ENCODE data around the gene JCHAIN. TPM values are rescaled to one million over a fixed set of nuclear protein-coding genes. Genes with fewer than 3 reads are reported as not detected.

Gene JCHAIN
- total and polyA plus RNA-seq, 2 of the 13 experiments (the other 11 are each of a cell fraction or from before 2014, with no cell fraction given), result not detected

- TF ChIP-seq TEAD3 (CRISPR knock-in tag; optimal IDR thresholded peaks at IDR 0.05; ENCODE audit: borderline replicate concordance), result no peak
- no peak for TF ChIP-seq BCL3 (CRISPR knock-in tag; IDR thresholded peaks at IDR 0.05)
- TF ChIP-seq ZMYM2 (CRISPR knock-in tag; IDR thresholded peaks at IDR 0.05), result no peak
- TF ChIP-seq ETV6 (CRISPR knock-in tag; conservative IDR thresholded peaks at IDR 0.05), result no peak
- TF ChIP-seq ZNF121 (CRISPR knock-in tag; IDR thresholded peaks at IDR 0.05), result no peak
- TF ChIP-seq ZNF572 (CRISPR knock-in tag; IDR thresholded peaks at IDR 0.05), result no peak
- no peak for TF ChIP-seq U2AF1 (optimal IDR thresholded peaks at IDR 0.05; ENCODE audit: low read depth, low read length)
- TF ChIP-seq ZC3H13 (CRISPR knock-in tag; IDR thresholded peaks at IDR 0.05), result no peak
- no peak for TF ChIP-seq EED (CRISPR knock-in tag; IDR thresholded peaks at IDR 0.05)
- TF ChIP-seq TFDP1 (CRISPR knock-in tag; IDR thresholded peaks at IDR 0.05; ENCODE audit: borderline replicate concordance), result peak; percentile 47; the same call in 1 of the 2 replicates
- no peak for TF ChIP-seq ZNF850 (CRISPR knock-in tag; conservative IDR thresholded peaks at IDR 0.05)
- TF ChIP-seq GABPB1 (CRISPR knock-in tag; IDR thresholded peaks at IDR 0.05), result no peak
- TF ChIP-seq ZBTB21 (CRISPR knock-in tag; IDR thresholded peaks at IDR 0.05), result no peak
- no peak for TF ChIP-seq ZNF766 (CRISPR knock-in tag; IDR thresholded peaks at IDR 0.05; ENCODE audit: borderline replicate concordance)
- no peak for TF ChIP-seq UBTF (CRISPR knock-in tag; IDR thresholded peaks at IDR 0.05)
- TF ChIP-seq ZKSCAN8 (CRISPR knock-in tag; IDR thresholded peaks at IDR 0.05; ENCODE audit: borderline replicate concordance), result peak; percentile 53; the same call in 1 of the 2 replicates
- TF ChIP-seq HOXA3 (CRISPR knock-in tag; IDR thresholded peaks at IDR 0.05), result peak; percentile 39; the same call in 1 of the 2 replicates
- TF ChIP-seq RXRB (CRISPR knock-in tag; IDR thresholded peaks at IDR 0.05; ENCODE audit: borderline replicate concordance), result peak; percentile 61; the same call in 1 of the 2 replicates
- TF ChIP-seq CBFB (CRISPR knock-in tag; IDR thresholded peaks at IDR 0.05), result no peak
- TF ChIP-seq ZNF432 (CRISPR knock-in tag; IDR thresholded peaks at IDR 0.05; ENCODE audit: borderline replicate concordance), result no peak
- TF ChIP-seq BORCS8-MEF2B (CRISPR knock-in tag; IDR thresholded peaks at IDR 0.05), result no peak
- no peak for TF ChIP-seq HOXA5 (CRISPR knock-in tag; IDR thresholded peaks at IDR 0.05)
- TF ChIP-seq MZF1 (CRISPR knock-in tag; IDR thresholded peaks at IDR 0.05; ENCODE audit: borderline replicate concordance), result no peak
- no peak for TF ChIP-seq NBN (conservative IDR thresholded peaks at IDR 0.05)
- peak; percentile 79 for TF ChIP-seq FOSL2 (CRISPR knock-in tag; IDR thresholded peaks at IDR 0.05)
- TF ChIP-seq SOX13 (IDR thresholded peaks at IDR 0.05), result no peak
- TF ChIP-seq SOX13 (CRISPR knock-in tag; conservative IDR thresholded peaks at IDR 0.05 in 1 of 2, IDR thresholded peaks at IDR 0.05 in 1 of 2), result 0 out of 4 replicates have a peak, but pooled peaks of 1 of the 2 experiments have one; percentile 25
- no peak for TF ChIP-seq ZNF580 (CRISPR knock-in tag; IDR thresholded peaks at IDR 0.05; ENCODE audit: borderline replicate concordance, low read depth)
These were observed 48.0 kb upstream of the JCHAIN start (continued) for GRCh38 chr4:70714079-70714887.
